ENCODE data around the gene TMEM38B.

DNA sequence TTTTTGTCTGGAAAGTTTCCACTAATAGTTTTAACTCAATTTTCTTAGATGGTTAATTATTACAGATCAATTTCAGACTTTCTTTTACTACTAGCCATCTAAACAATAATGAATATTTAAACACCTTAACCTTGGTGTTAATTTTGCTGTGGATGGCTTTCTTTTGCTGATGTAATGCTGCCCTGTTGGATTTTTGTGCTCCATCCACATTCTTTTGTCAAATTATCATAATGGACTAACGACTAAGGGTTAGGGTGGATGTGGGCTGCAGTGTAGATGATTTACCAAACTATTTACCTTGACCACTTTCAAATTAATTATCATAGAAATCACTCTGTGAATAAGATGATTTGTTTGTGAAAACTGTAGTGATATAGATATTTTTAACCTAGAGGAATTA is 15.6 kb upstream of the TMEM38B start:
- TF ChIP-seq, protein P1, sequence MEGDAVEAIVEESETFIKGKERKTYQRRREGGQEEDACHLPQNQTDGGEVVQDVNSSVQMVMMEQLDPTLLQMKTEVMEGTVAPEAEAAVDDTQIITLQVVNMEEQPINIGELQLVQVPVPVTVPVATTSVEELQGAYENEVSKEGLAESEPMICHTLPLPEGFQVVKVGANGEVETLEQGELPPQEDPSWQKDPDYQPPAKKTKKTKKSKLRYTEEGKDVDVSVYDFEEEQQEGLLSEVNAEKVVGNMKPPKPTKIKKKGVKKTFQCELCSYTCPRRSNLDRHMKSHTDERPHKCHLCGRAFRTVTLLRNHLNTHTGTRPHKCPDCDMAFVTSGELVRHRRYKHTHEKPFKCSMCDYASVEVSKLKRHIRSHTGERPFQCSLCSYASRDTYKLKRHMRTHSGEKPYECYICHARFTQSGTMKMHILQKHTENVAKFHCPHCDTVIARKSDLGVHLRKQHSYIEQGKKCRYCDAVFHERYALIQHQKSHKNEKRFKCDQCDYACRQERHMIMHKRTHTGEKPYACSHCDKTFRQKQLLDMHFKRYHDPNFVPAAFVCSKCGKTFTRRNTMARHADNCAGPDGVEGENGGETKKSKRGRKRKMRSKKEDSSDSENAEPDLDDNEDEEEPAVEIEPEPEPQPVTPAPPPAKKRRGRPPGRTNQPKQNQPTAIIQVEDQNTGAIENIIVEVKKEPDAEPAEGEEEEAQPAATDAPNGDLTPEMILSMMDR (IDR thresholded peaks at IDR 0.05), result no peak
- TF ChIP-seq POLR2AphosphoS5 (IDR thresholded peaks at IDR 0.05) (no peak), POLR2A (IDR thresholded peaks at IDR 0.05) (no peak), EP300 (IDR thresholded peaks at IDR 0.05) (no peak)
